GM18499 (cell line): ENCODE measurements around the gene MAK.
"Not testable (repeated sequence)": the region's sequence is repeated elsewhere in the genome, so short reads cannot be mapped to it uniquely, and the experiment has no call there.

Experiments
- ATAC-seq: cut with Tn5 transposase; IDR thresholded peaks from one replicate; pipeline ENCODE4 v1.9.1; 2021; ENCODE audit warnings: moderate number of reproducible peaks; ENCODE audit not compliant: insufficient read depth, unreplicated experiment

MAK gene, protein sequence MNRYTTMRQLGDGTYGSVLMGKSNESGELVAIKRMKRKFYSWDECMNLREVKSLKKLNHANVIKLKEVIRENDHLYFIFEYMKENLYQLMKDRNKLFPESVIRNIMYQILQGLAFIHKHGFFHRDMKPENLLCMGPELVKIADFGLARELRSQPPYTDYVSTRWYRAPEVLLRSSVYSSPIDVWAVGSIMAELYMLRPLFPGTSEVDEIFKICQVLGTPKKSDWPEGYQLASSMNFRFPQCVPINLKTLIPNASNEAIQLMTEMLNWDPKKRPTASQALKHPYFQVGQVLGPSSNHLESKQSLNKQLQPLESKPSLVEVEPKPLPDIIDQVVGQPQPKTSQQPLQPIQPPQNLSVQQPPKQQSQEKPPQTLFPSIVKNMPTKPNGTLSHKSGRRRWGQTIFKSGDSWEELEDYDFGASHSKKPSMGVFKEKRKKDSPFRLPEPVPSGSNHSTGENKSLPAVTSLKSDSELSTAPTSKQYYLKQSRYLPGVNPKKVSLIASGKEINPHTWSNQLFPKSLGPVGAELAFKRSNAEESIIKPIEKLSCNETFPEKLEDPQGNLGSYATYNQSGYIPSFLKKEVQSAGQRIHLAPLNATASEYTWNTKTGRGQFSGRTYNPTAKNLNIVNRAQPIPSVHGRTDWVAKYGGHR

DNA sequence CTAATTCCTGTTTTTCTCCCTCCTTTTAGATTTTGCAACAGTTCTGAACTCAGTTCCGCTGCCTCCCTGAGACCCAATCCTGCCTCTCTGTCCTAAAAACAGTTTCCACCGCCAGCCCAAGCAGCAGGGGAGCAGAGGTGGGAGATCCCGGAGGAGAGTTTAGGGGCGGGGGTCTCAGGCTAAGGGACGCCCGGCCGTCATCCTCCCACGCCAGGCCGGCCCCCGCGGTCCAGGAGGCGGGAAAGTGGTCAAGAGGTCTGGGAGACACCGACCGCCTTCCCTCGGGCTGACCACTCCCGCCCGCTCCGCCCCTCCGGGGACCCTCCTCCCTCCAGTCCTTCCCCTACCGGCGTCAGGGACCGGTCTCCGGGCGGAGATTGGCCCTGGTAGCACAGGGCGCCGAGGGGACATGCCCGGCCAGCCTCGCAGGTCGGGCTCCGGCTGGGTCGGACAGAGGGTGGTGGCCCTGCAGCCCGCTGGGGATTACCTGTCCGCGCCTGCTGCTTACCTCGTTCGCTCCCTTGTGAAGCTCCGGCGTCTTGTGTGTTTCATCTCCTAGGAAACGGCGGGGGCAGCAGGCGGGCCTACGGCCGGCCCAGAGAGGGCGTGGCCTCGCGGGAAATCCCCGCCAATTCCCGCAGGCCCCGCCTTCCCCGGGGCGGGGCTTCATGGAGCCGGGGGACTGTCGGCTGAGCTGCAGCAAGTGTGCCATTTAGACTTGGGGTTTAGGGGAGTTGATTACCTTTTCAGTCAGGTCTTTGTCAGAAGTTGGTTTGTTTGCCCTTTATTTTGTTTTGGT, at the start of gene MAK:
MAK (minus strand) TSS at position 545 of the 799 bp plus-strand sequence. CDS start 7,891 bp downstream, outside the sequence.
- ATAC-seq = peak; percentile 62

- no peak for ATAC-seq
Observed at GRCh38 chr6:10886691-10887502, 48.6 kb upstream of the MAK start, which contains the start of gene SYCP2L. SYCP2L (plus strand) TSS chr6:10887052; CDS start chr6:10887127, 75 bp downstream.

DNA sequence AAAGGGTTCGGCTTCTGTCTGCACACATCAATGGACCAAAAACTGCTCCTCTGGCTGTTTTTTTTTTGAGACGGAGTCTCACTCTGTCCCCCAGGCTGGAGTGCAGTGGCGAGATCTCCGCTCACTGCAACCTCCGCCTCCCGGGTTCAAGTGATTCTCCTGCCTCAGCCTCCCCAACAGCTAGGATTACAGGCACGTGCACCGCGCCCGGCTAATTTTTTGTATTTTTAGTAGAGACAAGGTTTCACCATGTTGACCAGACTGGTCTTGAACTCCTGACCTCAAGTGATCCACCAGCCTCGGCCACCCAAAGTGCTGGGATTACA, 48.0 kb upstream of the MAK start:
- ATAC-seq = not testable (repeated sequence)

- ATAC-seq = no peak
Observed at GRCh38 chr6:10884245-10884972, 46.1 kb upstream of the MAK start.

DNA sequence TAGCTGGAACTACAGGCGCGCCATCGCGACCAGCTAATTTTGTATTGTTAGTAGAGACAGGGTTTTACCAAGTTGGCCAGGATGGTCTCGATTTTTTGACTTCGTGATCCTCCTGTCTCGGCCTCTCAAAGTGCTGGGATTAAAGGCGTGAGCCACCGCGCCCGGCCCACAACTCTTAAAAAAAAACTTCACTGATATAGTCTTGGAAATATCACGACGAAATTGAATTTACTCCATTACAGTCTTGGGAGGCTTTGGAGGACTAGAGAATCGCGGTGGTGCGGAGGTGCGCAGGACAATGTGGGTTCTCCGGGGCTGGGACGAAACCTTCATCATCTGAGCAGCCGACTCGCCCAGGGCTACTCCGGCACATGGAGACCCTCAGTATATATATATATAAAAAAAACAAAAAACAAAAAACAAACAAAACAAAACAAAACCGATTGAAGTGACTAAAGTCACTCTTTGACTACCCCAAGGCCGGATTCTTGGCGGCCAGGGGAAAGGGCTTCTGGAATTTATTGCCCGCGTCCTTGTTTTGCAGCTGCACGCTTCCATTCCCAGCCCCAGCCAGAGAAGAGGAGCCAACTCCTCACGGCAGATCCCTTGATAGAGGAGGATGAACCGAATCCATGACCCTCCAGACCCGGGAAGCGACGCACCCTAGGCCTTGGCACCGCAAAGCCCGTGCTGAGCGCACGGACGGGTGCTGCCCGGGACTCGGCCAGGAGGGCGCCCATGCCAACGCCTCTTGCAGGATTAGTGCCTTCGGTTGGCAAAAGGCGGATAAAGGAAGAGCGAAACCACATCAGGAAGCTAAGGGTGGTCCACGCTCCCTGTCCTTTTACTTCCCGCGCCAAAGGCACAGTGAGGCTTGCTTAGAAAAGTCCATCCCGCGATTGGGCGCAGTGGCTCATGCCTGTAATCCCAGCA, 45.2 kb upstream of the MAK start:
- no peak for ATAC-seq

GRCh38 chr6:10882657-10883171, 44.4 kb upstream of the MAK start:
- ATAC-seq = no peak

GRCh38 chr6:10882253-10882630, 43.9 kb upstream of the MAK start:
- not testable (repeated sequence) for ATAC-seq

- no peak for ATAC-seq
Observed at GRCh38 chr6:10880366-10880765, 42.0 kb upstream of the MAK start.

DNA sequence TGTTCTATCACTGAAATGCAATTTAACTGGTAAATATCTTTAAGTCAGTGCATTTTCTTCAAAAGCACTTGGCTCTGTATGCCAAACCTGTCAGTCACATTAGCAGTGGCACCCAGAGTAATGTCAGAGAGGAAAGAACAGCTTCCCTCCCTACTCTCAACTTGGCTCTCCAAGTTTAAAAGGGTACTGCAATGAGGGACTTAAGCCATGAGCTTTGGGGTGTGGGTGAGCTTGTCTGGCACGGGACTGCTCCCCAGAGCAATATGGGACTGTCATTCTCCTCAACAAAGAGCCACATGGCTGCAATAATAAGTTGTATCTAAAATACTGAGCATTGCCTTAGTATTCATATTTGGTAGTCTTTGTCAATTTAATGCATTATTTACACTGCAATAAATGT, 39.5 kb upstream of the MAK start:
- ATAC-seq = no peak

DNA sequence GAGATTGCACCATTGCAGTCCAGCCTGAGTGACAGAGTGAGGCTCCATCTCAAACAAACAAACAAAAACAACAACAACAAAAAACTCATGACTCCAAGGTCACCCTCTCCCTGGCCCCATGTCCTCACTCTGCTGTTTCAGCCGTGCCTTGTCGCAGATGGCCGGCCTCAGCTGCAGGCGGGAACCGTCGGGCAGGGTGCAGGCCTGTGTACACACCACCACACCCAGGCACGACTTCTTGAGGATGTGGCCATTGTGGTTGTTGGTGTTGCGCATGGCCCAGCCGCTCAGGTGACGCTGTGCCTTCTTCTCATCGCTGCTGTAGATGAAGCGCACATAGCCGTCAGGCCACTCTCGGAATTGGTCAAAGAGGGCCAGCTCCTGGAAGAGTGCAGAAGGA, 38.7 kb upstream of the MAK start:
- ATAC-seq = no peak

- ATAC-seq = no peak
Observed at GRCh38 chr6:10875026-10875425, 36.7 kb upstream of the MAK start.

- ATAC-seq = no peak
Observed at GRCh38 chr6:10874207-10874606, 35.9 kb upstream of the MAK start.

DNA sequence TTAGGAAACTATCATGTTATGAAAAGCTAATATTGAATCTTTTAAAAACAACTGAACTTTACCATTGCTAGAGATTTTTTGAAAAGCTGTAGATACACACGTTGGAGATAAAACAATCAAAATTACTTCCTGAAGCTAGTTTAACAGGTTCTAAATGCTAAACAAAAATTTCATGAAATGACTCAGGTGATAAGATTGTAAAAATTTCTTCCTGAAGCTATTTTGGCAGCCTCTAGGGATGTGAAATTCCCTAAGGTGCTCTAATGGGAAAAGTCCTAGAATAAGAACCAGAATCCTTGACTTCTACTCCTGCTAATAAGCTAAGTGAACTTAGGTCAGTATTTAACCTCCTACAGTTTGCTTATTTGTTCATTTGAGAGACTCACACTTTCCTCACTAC, 35.0 kb upstream of the MAK start:
- no peak for ATAC-seq

DNA sequence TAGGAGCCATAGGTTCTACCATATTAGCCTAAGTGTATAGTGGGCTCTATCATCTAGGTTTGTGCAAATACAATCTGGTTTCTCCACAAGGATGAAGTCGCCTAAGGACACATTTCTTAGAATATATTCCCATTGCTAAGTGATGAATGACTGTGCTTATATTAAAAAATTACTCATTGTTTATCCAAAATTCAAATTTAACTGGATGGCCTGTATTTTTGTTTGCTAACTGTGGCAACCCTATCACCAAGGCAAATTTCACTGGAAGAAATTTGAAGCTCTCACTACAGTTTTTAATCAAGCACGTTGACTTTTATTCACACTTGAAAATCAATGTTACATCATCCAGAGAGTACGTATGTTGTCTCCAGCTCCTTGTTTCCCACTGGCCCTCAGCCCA, 29.6 kb upstream of the MAK start:
- ATAC-seq = no peak

- not testable (repeated sequence) for ATAC-seq
Observed at GRCh38 chr6:10866709-10867108, 28.4 kb upstream of the MAK start.

DNA sequence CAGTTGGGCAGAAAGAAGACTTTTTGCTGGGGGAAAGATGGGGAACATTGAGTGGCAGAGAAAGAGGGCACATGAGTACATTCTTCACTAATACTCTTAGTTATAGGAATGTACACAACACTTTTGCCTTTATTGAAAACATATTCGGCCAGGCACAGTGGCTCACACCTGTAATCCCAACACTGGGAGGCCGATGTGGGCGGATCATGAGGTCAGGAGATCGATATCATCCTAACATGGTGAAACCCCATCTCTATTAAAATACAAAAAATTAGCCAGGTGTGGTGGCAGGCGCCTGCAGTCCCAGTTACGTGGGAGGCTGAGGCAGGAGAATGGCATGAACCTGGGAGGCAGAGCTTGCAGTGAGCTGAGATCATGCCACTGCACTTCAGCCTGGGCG, 24.7 kb upstream of the MAK start:
- not testable (repeated sequence) for ATAC-seq

GRCh38 chr6:10862361-10862760, 24.0 kb upstream of the MAK start:
- no peak for ATAC-seq

DNA sequence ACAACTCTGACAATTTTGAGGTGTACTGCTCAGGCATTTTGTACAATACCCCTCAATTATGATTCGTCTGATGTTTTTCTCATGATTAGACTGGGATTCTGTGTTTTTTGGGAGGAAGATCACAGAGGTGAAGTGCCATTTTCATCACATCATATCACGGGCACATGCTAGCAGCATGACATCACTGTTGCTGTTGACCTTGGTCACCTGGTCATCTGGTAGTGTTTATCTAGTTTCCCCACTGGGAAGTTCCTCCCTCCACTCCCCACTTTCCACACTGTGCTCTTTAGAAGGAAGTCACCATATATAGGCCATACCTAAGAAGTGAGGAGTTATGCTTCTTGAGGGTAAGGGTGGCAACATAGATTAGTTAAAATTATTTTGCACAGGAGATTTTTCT, 22.7 kb upstream of the MAK start:
- no peak for ATAC-seq
